K562 (cell line): ENCODE results near the gene SLC6A4. TPM values are rescaled to one million over a fixed set of nuclear protein-coding genes. Genes with fewer than 3 reads are reported as not detected.

ENCODE experiments used
- ATAC-seq: fragments of 200-7000 bp; cut with Tn5 transposase; 3 replicates; pipeline ENCODE4 v1.9.1; 2020; ENCODE audit warnings: moderate library complexity
- BruUV-seq: library from RNA; stranded (reverse); fragments of 400-500 nt; replicated peaks from 2 replicates; lab custom pipeline; 2021; lab: Mats Ljungman, UMichigan
- CTCF ChIA-PET: fragments of 300-600 bp; formaldehyde crosslinking; extraction: SDS; loops from one replicate; lab custom pipeline; 2021; ENCODE audit warnings: low intra/inter-chr PET ratio; lab: Yijun Ruan, JAX
- POLR2A ChIA-PET: fragments of 300-600, 350-650 bp; sonication (Branson Sonifier 250); formaldehyde crosslinking; extraction: SDS; loops from one replicate; lab custom pipeline; 2021; ENCODE audit warnings: antibody characterized with exemption, inconsistent platforms; lab: Yijun Ruan, JAX
- DNase-seq, 4 experiments: peaks; one replicate each; pipeline versions ENCODE4 v3.0.0 to v3.0.0-alpha.2; 2011 to 2018; ENCODE audit warnings: low spot score in 3 of 4, mixed read lengths in 3 of 4; ENCODE audit errors: extremely low read depth in 1 of 4
- FAIRE-seq: peaks from 2 replicates; lab custom pipeline; 2011; peaks lifted over from hg19 to GRCh38; lab: Jason Lieb, UNC
- H2AFZ ChIP-seq: 2 replicates; pipeline ENCODE4 v1.6.0; 2011; ENCODE audit warnings: low read depth, low read length, control low read depth, inconsistent platforms
- H3K27ac ChIP-seq: fragments of 200-600 bp; 3 replicates; pipeline ENCODE4 v1.8.0; 2011; ENCODE audit warnings: low read depth, mild to moderate bottlenecking, control low read depth, inconsistent platforms, low read length, moderate library complexity, mixed read lengths; ENCODE audit errors: extremely low read depth
- H3K27me3 ChIP-seq, 2 experiments: fragments of 300-600 bp in 1 of 2; 2 replicates in 1 of 2; 3 replicates in 1 of 2; pipeline versions ENCODE4 v1.6.0 to v1.8.0; 2011; ENCODE audit warnings: inconsistent platforms in 2 of 2, low read length in 2 of 2, mild to moderate bottlenecking in 1 of 2, mixed read lengths in 1 of 2, moderate library complexity in 1 of 2; ENCODE audit not compliant: control insufficient read depth in 2 of 2, insufficient read depth in 2 of 2
- H3K36me3 ChIP-seq: fragments of 300-600 bp; 3 replicates; pipeline ENCODE4 v1.8.0; 2011; ENCODE audit warnings: mild to moderate bottlenecking, low read length, inconsistent platforms; ENCODE audit not compliant: control insufficient read depth, insufficient read depth
- H3K4me1 ChIP-seq, 2 experiments: fragments of 200-600 bp in 1 of 2; replicated peaks in 1 of 2; 2 replicates in 1 of 2; 3 replicates in 1 of 2; pipeline versions ENCODE4 v1.5.1 to v1.8.0; 2011; ENCODE audit warnings: inconsistent platforms in 2 of 2, low read length in 2 of 2, mild to moderate bottlenecking in 1 of 2, mixed read lengths in 1 of 2, moderate library complexity in 1 of 2; ENCODE audit not compliant: control insufficient read depth in 2 of 2, insufficient read depth in 2 of 2
- H3K4me2 ChIP-seq: 2 replicates; pipeline ENCODE4 v1.6.1; 2011; ENCODE audit warnings: low read length, control low read depth, inconsistent platforms, mixed read lengths; ENCODE audit not compliant: insufficient read depth
- H3K4me3 ChIP-seq: fragments of 200-600 bp; sonication (generic), shearing (Covaris generic); 2 replicates; pipeline ENCODE4 v1.5.1; 2016; ENCODE audit warnings: control low read depth, inconsistent platforms
- H3K79me2 ChIP-seq: fragments of 200-600 bp; 3 replicates; pipeline ENCODE4 v1.8.0; 2011; ENCODE audit warnings: low read length, inconsistent platforms; ENCODE audit not compliant: control insufficient read depth, insufficient read depth
- H3K9ac ChIP-seq, 2 experiments: 2 replicates each; pipeline versions ENCODE4 v1.6.0 to v1.6.1; 2011; ENCODE audit warnings: low read depth in 2 of 2, low read length in 2 of 2, control low read depth in 1 of 2, inconsistent platforms in 1 of 2, mild to moderate bottlenecking in 1 of 2, mixed read lengths in 1 of 2; ENCODE audit not compliant: insufficient read depth in 1 of 2
- H3K9me1 ChIP-seq: one replicate; pipeline ENCODE4 v1.6.0; 2011; ENCODE audit warnings: inconsistent platforms, mild to moderate bottlenecking, low read length, moderate library complexity; ENCODE audit not compliant: control insufficient read depth, insufficient read depth
- H3K9me3 ChIP-seq: replicated peaks from 2 replicates; pipeline ENCODE4 v1.5.1; 2011; ENCODE audit warnings: low read depth, low read length, inconsistent platforms; ENCODE audit not compliant: control insufficient read depth, insufficient read depth
- H4K20me1 ChIP-seq: replicated peaks from 2 replicates; pipeline ENCODE4 v1.6.1; 2011; ENCODE audit warnings: low read length, inconsistent platforms, mixed read lengths; ENCODE audit not compliant: control insufficient read depth, insufficient read depth
- NCOA6 ChIP-seq: fragments of 450-650 bp; IDR thresholded peaks from 2 replicates; pipeline ENCODE4 v1.6.1; 2017; ENCODE audit warnings: mild to moderate bottlenecking
- POLR3G ChIP-seq: IDR thresholded peaks from 2 replicates; pipeline ENCODE4 v1.6.1; 2011; ENCODE audit not compliant: insufficient read length, insufficient replicate concordance; ENCODE audit errors: extremely low read depth
- PREB ChIP-seq: sonication (generic); formaldehyde crosslinking; IDR thresholded peaks from 2 replicates; pipeline ENCODE4 v1.8.1; 2023; ENCODE audit warnings: mild to moderate bottlenecking, missing genetic modification reagents
- SRSF9 ChIP-seq: fragments of 200-400 bp; formaldehyde crosslinking; IDR thresholded peaks from 2 replicates; pipeline ENCODE4 v1.6.1; 2017; ENCODE audit warnings: low read depth, low read length, borderline replicate concordance
- ZBTB7A ChIP-seq: IDR thresholded peaks from 2 replicates; pipeline ENCODE4 v1.6.1; 2011; ENCODE audit warnings: low read depth, mild to moderate bottlenecking, low read length, moderate library complexity, borderline replicate concordance; ENCODE audit not compliant: control insufficient read depth
- ZNF518B ChIP-seq: fragments of 250-450 bp; sonication (Bioruptor Pico); IDR thresholded peaks from 2 replicates; pipeline ENCODE4 v1.5.0; 2021; ENCODE audit warnings: mild to moderate bottlenecking, moderate library complexity
- ZNF655 ChIP-seq: fragments of 250-450 bp; sonication (Bioruptor Pico); IDR thresholded peaks from 2 replicates; pipeline ENCODE4 v1.5.0; 2021
- WGBS: fragments of 100-300 bp; shearing (Covaris generic); methylation state at CpG from one replicate; pipeline ENCODE4 v1.1.6; 2016; ENCODE audit warnings: low coverage, mixed read lengths; ENCODE audit not compliant: insufficient coverage; ENCODE audit errors: missing lambda C conversion rate; 5-methylcytosine and 5-hydroxymethylcytosine counted together
- in situ Hi-C: fragments of 300-500 bp; cut with MboI; formaldehyde crosslinking; loops from 4 replicates; pipeline ENCODE4 v1.15.0; 2018; ENCODE audit warnings: inconsistent platforms, mixed read lengths
- intact Hi-C: fragments of 100-400 bp; cut with micrococcal nuclease; formaldehyde crosslinking; loops from 2 replicates; pipeline ENCODE4 v1.14.2; 2022
- polyA plus RNA-seq, 8 experiments: library from polyadenylated mRNA; depleted of rRNA in 4 of 8; stranded (reverse) in 5 of 8; unstranded in 3 of 8; fragments of >200 nt; fragmentation: Nextera tagmentation in 2 of 8; fragmentation: Illumina TruSeq in 1 of 8; extraction: Ambion mirVana in 2 of 8; extraction: Trizol in 1 of 8; gene quantifications; 2 replicates each; pipeline versions ENCODE4 v1.2.1 to v1.2.3, GENCODE V29; 2011 to 2014; ENCODE audit warnings: inconsistent platforms in 1 of 8, missing spikeins in 1 of 8
- total RNA-seq, 7 experiments: library from RNA; depleted of rRNA in 6 of 7; stranded (reverse); fragments of >200 nt in 6 of 7; fragmentation: Illumina TruSeq in 2 of 7; extraction: Trizol in 2 of 7; gene quantifications; 2 replicates each; pipeline versions ENCODE4 v1.2.1 to v1.2.3, GENCODE V29; 2011 to 2021; ENCODE audit warnings: low replicate concordance in 1 of 7
- TF ChIP-seq, protein P1 (sequence below): fragments of 250-450 bp; sonication (Bioruptor Pico); IDR thresholded peaks from 2 replicates; pipeline ENCODE4 v1.9.0; 2021; ENCODE audit warnings: mild to moderate bottlenecking

SLC6A4 gene
- total and polyA plus RNA-seq, 9 of the 15 experiments (the other 6 are each of a cell fraction or from before 2014, with no cell fraction given), result 0.05 to 0.09 (median 0.07) TPM; not detected in 6

GRCh38 chr17:30176855-30177254 is 58.6 kb downstream of the SLC6A4 start:
- peaks cover 93% of the 10 kb centered on the region for H3K36me3 ChIP-seq
- DNase-seq, result no peak
- intact Hi-C loops, result no loop called here

More at GRCh38 chr17:30176855-30177254, 58.6 kb downstream of the SLC6A4 start:
- ATAC-seq, result no peak
- H3K9me1 ChIP-seq, result no peaks in the 10 kb centered on the region
- 88% methylated on average over 5 of the region's 5 CpGs for WGBS
- H3K4me3 ChIP-seq, result no peak overlapping the region
- no peaks in the 10 kb centered on the region for H3K9me3 ChIP-seq
- no peaks in the 10 kb centered on the region for H4K20me1 ChIP-seq
- no TSS peak for BruUV-seq
- H2AFZ ChIP-seq, result no peak overlapping the region
- no peaks in the 10 kb centered on the region for H3K27me3 ChIP-seq
- no peaks in the 10 kb centered on the region for H3K4me1 ChIP-seq
- no peaks in the 10 kb centered on the region for H3K79me2 ChIP-seq
- POLR2A ChIA-PET, result no interaction called here
- no peak for FAIRE-seq
- no peak overlapping the region for H3K4me2 ChIP-seq
- CTCF ChIA-PET, result no interaction called here
- no peak for TF ChIP-seq NCOA6
- no peak for TF ChIP-seq PREB (CRISPR knock-in tag)
- no peak for TF ChIP-seq ZNF518B (CRISPR knock-in tag)
- TF ChIP-seq ZNF655 (CRISPR knock-in tag), result no peak
- no peak for TF ChIP-seq SRSF9
- TF ChIP-seq POLR3G, result no peak
- TF ChIP-seq ZBTB7A, result no peak
- TF ChIP-seq, protein P1, sequence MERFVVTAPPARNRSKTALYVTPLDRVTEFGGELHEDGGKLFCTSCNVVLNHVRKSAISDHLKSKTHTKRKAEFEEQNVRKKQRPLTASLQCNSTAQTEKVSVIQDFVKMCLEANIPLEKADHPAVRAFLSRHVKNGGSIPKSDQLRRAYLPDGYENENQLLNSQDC (CRISPR knock-in tag), result no peak
- in situ Hi-C loops, result no loop called here
- H3K27ac ChIP-seq, result no peak overlapping the region
- H3K9ac ChIP-seq, result no peak overlapping the region
